Kidney (tissue), 14 donors: ENCODE measurements around the gene UGT1A9. TPM values are rescaled to one million over a fixed set of nuclear protein-coding genes. Genes with fewer than 3 reads are reported as not detected.

Experiments used
- DNase-seq, 5 donors: peaks; one replicate each; pipeline ENCODE4 v3.0.0-alpha.2; 2013 to 2020
- FAIRE-seq: peaks from 2 replicates; lab custom pipeline; 2012; peaks lifted over from hg19 to GRCh38; lab: Jason Lieb, UNC
- H3K27ac ChIP-seq, 2 donors: one replicate each; pipeline ENCODE4 v1.7.0; 2013; ENCODE audit warnings: low read depth in 2 of 2, low read length in 2 of 2, inconsistent platforms in 1 of 2
- H3K27me3 ChIP-seq: one replicate; pipeline ENCODE4 v1.7.1; 2013; ENCODE audit warnings: low read length, inconsistent platforms; ENCODE audit not compliant: control insufficient read depth, insufficient read depth
- H3K36me3 ChIP-seq, 3 donors: one replicate each; pipeline versions ENCODE4 v1.7.0 to v1.7.1; 2013; ENCODE audit warnings: low read length in 3 of 3, control low read depth in 1 of 3, inconsistent platforms in 1 of 3; ENCODE audit not compliant: insufficient read depth in 3 of 3, control insufficient read depth in 2 of 3
- H3K4me1 ChIP-seq, 3 donors: one replicate each; pipeline versions ENCODE4 v1.7.0 to v1.7.1; 2013; ENCODE audit warnings: low read length in 3 of 3, inconsistent platforms in 1 of 3, low read depth in 1 of 3; ENCODE audit not compliant: control insufficient read depth in 2 of 3, insufficient read depth in 2 of 3
- H3K4me3 ChIP-seq, 3 donors: one replicate each; pipeline versions ENCODE4 v1.7.0 to v1.8.1; 2013; ENCODE audit warnings: low read length in 3 of 3, control low read depth in 1 of 3, inconsistent platforms in 1 of 3
- H3K9ac ChIP-seq, 3 donors: one replicate each; pipeline versions ENCODE4 v1.7.0 to v1.7.1; 2013; ENCODE audit warnings: low read length in 3 of 3, control low read depth in 1 of 3, inconsistent platforms in 1 of 3
- H3K9me3 ChIP-seq, 3 donors: one replicate each; pipeline versions ENCODE4 v1.7.0 to v1.7.1; 2013; ENCODE audit warnings: low read length in 3 of 3, control low read depth in 1 of 3, inconsistent platforms in 1 of 3; ENCODE audit not compliant: control insufficient read depth in 2 of 3, insufficient read depth in 1 of 3
- CTCF ChIP-seq: IDR thresholded peaks from 3 replicates; pipeline ENCODE4 v1.5.1; 2012; ENCODE audit warnings: mild to moderate bottlenecking, moderate library complexity, borderline replicate concordance; ENCODE audit not compliant: insufficient read depth; ENCODE audit errors: extremely low read depth
- intact Hi-C: fragments of 100-400 bp; cut with DNase I; formaldehyde crosslinking; loops from one replicate; pipeline ENCODE4 v1.11.1; 2022
- polyA plus RNA-seq: library from polyadenylated mRNA; stranded (reverse); fragments of 350-450 nt; fragmentation: Illumina TruSeq; extraction: RNeasy Lipid Tissue Mini Kit (QIAGEN cat#74804); gene quantifications from one replicate; pipeline ENCODE4 v1.2.3, GENCODE V29; 2014; ENCODE audit warnings: low read depth, low replicate concordance; ENCODE audit not compliant: insufficient read depth
- total RNA-seq: library from RNA; stranded (reverse); fragmentation: NEBNext Ultra II Directional; extraction: Animal tissue kit (Norgen Biotek cat#: 25700); gene quantifications from one replicate; pipeline ENCODE4 v1.2.1, GENCODE V29; 2021
- donor health status: control.
- donor health status: control.
- donor health status: control.
- donor health status: control.
- donor health status: control.
- donor health status: DM: yes; HTN: yes; CAD: no.
- donor health status: Normal renal cell carcinoma (clear cell type).

The UGT1A9 gene
- total and polyA plus RNA-seq, 2 donors from 2014 or later, result 1.4 to 414 TPM

DNA sequence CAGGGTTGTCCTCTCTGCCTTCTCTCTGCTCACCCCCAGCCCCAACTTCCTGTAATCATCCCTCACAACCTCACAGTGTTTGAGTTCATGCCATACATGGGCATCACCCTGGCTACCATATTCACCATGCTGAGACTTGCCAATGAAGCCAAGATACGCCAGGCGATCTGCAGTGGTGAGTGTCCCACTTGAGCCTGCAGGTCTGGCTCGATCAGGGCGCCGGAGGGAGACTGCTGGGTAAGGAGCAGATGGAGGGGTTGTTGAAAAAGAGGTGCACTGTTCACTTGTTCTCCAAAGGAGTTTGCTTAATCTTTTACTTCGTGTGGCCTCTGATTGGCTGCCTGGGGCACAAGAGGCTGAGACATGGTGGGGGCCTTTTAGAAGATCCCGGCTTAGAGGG is 121.0 kb downstream of the UGT1A9 start:
- Histone ChIP-seq H3K27me3 (no peaks in the 10 kb centered on the region), H3K27ac (no peak overlapping the region), H3K4me3 (no peak overlapping the region), H3K9ac (no peak overlapping the region), H3K4me1 (no peaks in the 10 kb centered on the region), H3K36me3 (no peaks in the 10 kb centered on the region), H3K9me3 (no peaks in the 10 kb centered on the region)
- intact Hi-C loops, result no loop called here
- DNase-seq (peak in 1 of 5 donors; percentile 15), FAIRE-seq (no peak)
- no peak for TF ChIP-seq CTCF

GRCh38 chr2:233793465-233794127 is 121.9 kb downstream of the UGT1A9 start:
- Histone ChIP-seq H3K4me3 (no peak overlapping the region), H3K9ac (no peak overlapping the region), H3K27me3 (no peaks in the 10 kb centered on the region), H3K9me3 (no peaks in the 10 kb centered on the region), H3K4me1 (no peaks in the 10 kb centered on the region), H3K27ac (no peak overlapping the region), H3K36me3 (no peaks in the 10 kb centered on the region)
- FAIRE-seq (no peak), DNase-seq (peak in 1 of 5 donors; percentile 40)
- TF ChIP-seq CTCF, result no peak
- intact Hi-C loops, result no loop called here

GRCh38 chr2:233794128-233794658 is 122.5 kb downstream of the UGT1A9 start:
- no peak for TF ChIP-seq CTCF
- FAIRE-seq (no peak), DNase-seq (peak in 1 of 5 donors; percentile 36)

More at GRCh38 chr2:233794128-233794658, 122.5 kb downstream of the UGT1A9 start:
- H3K36me3 ChIP-seq, result no peaks in the 10 kb centered on the region
- no peaks in the 10 kb centered on the region for H3K4me1 ChIP-seq
- no peak overlapping the region for H3K9ac ChIP-seq
- no peak overlapping the region for H3K4me3 ChIP-seq
- H3K27ac ChIP-seq, result no peak overlapping the region
- H3K27me3 ChIP-seq, result no peaks in the 10 kb centered on the region
- no peaks in the 10 kb centered on the region for H3K9me3 ChIP-seq
- intact Hi-C loops, result no loop called here
